ENCODE results near the gene ZFAND3. TPM values are rescaled to one million over a fixed set of nuclear protein-coding genes. Genes with fewer than 3 reads are reported as not detected.

Gene ZFAND3
- total and polyA plus RNA-seq, 9 donors, result 16.6 to 220 (median 51.9) TPM

DNA sequence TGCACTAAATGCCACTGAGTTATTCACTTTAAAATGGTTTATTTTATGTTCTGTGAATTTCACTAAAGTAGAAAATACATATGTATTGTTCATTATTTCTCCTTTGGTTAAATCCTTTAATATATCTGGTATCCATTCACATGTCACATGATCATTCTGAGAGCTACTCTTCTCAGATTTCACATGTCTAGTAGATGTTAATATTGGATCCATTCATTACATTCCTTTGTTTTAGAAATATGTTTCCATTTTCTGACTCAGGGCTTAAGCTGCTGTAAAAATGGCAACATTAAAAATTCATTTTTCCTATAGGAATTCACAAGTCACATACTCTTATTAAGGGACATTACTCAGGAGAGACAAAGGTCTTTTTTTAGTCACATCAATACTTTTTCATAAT is 205.4 kb downstream of the ZFAND3 start:
- Histone ChIP-seq H3K4me3 (no peak overlapping the region), H3K27ac (no peak overlapping the region), H3K9me3 (no peaks in the 10 kb centered on the region), H3K36me3 (no peaks in the 10 kb centered on the region), H3K27me3 (no peaks in the 10 kb centered on the region), H3K4me1 (ENCODE audit: insufficient read depth) (no peaks in the 10 kb centered on the region)
- no peak for TF ChIP-seq CTCF (IDR thresholded peaks at IDR 0.05)
- TF ChIP-seq POLR2A (IDR thresholded peaks at IDR 0.05), result no peak
- no peak for TF ChIP-seq EP300 (IDR thresholded peaks at IDR 0.05)
- DNase-seq, result no peak
- intact Hi-C loops (cut with DNase I), result no loop called here

DNA sequence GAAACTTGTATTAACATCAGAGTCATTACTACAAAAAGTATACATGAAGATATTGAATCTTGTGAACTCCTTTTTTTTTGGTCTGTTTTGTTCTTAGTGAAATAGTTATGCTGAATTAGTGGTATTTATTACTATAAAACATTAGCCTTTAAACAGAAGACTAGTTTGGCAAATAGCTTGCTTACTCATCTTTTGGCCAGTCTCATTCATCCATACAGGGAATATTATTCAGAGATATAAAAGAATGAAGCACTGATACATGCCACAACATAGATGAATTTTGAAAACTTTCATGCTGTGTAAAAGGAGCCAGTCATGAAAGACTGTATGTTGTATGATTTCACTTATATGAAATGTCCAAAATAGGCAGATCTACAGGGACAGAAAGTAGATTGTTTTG is 205.9 kb downstream of the ZFAND3 start:
- no peaks in the 10 kb centered on the region for H3K4me1 ChIP-seq (ENCODE audit: insufficient read depth)
- intact Hi-C loops (cut with DNase I), result no loop called here
- H3K4me3 ChIP-seq, result no peak overlapping the region
- TF ChIP-seq EP300 (IDR thresholded peaks at IDR 0.05) (no peak), CTCF (IDR thresholded peaks at IDR 0.05) (no peak)
- H3K27me3 ChIP-seq, result no peaks in the 10 kb centered on the region
- H3K27ac ChIP-seq, result no peak overlapping the region
- no peaks in the 10 kb centered on the region for H3K36me3 ChIP-seq
- H3K9me3 ChIP-seq, result no peaks in the 10 kb centered on the region
- DNase-seq, result no peak

GRCh38 chr6:38027685-38028373 is 208.3 kb downstream of the ZFAND3 start:
- TF ChIP-seq CTCF (IDR thresholded peaks at IDR 0.05) (no peak), EP300 (IDR thresholded peaks at IDR 0.05) (no peak), POLR2A (IDR thresholded peaks at IDR 0.05) (no peak)
- no peaks in the 10 kb centered on the region for H3K36me3 ChIP-seq
- no peaks in the 10 kb centered on the region for H3K27me3 ChIP-seq
- no peak overlapping the region for H3K4me3 ChIP-seq
- intact Hi-C loops (cut with DNase I), result no loop called here
- no peak overlapping the region for H3K27ac ChIP-seq
- WGBS, 3 donors, result 92 to 98% (median 92%) methylated on average over 2 of the region's 2 CpGs
- no peaks in the 10 kb centered on the region for H3K9me3 ChIP-seq
- no peaks in the 10 kb centered on the region for H3K4me1 ChIP-seq (ENCODE audit: insufficient read depth)
- DNase-seq, result no peak

- no peak for DNase-seq
- TF ChIP-seq CTCF (IDR thresholded peaks at IDR 0.05) (no peak), EP300 (IDR thresholded peaks at IDR 0.05) (no peak), POLR2A (IDR thresholded peaks at IDR 0.05) (no peak)
- Histone ChIP-seq H3K4me1 (ENCODE audit: insufficient read depth) (no peaks in the 10 kb centered on the region), H3K4me3 (no peak overlapping the region), H3K27me3 (no peaks in the 10 kb centered on the region), H3K36me3 (no peaks in the 10 kb centered on the region), H3K9me3 (no peaks in the 10 kb centered on the region), H3K27ac (no peak overlapping the region)
- intact Hi-C loops (cut with DNase I), result loop anchor here in 1 of 4 donors (10.0 kb wide), 1 partner anchor 464 kb away; no protein-coding TSS in a partner anchor
Observed at GRCh38 chr6:38030380-38030779, 210.9 kb downstream of the ZFAND3 start.
